ENCODE measurements around the gene ST3GAL3. TPM values are rescaled to one million over a fixed set of nuclear protein-coding genes. Genes with fewer than 3 reads are reported as not detected.

The ST3GAL3 gene
- total RNA-seq, 4 donors from 2014 or later: 30.2 to 41.4 (median 33.2) TPM

DNA sequence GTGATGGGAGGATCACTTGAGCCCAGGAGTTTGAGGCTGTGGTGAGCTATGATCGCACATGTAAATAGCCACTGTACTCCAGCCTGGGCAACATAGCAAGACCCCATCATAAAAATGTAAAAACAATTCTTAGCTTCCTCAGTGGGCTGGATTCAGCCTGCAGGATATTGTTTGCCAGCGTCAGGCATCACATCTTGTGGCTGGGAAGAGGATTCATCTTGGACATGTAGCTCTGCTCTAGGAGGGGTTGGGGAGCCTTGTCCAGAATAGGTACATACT is 19.3 kb upstream of the ST3GAL3 start:
- H3K4me1 ChIP-seq: peaks cover 0 to 41% (median 0%) of the 10 kb centered on the region in 3 donors
- no peak overlapping the region for H3K4me3 ChIP-seq
- TF ChIP-seq POLR2A (IDR thresholded peaks at IDR 0.05): no peak
- TF ChIP-seq, protein P1, sequence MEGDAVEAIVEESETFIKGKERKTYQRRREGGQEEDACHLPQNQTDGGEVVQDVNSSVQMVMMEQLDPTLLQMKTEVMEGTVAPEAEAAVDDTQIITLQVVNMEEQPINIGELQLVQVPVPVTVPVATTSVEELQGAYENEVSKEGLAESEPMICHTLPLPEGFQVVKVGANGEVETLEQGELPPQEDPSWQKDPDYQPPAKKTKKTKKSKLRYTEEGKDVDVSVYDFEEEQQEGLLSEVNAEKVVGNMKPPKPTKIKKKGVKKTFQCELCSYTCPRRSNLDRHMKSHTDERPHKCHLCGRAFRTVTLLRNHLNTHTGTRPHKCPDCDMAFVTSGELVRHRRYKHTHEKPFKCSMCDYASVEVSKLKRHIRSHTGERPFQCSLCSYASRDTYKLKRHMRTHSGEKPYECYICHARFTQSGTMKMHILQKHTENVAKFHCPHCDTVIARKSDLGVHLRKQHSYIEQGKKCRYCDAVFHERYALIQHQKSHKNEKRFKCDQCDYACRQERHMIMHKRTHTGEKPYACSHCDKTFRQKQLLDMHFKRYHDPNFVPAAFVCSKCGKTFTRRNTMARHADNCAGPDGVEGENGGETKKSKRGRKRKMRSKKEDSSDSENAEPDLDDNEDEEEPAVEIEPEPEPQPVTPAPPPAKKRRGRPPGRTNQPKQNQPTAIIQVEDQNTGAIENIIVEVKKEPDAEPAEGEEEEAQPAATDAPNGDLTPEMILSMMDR (IDR thresholded peaks at IDR 0.05): no peak
- TF ChIP-seq POLR2AphosphoS5 (IDR thresholded peaks at IDR 0.05): no peak
- no peak for TF ChIP-seq EP300 (IDR thresholded peaks at IDR 0.05)
- no peaks in the 10 kb centered on the region for H3K27me3 ChIP-seq
- H3K27ac ChIP-seq: peak overlapping the region in 2 of 4 donors; percentile 35 to 44
- H3K36me3 ChIP-seq: peaks cover 0 to 100% of the 10 kb centered on the region in 2 donors
- 93 to 100% methylated on average over 1 to 2 of the region's 2 CpGs for WGBS, 2 donors (ENCODE audit: low coverage in 1 of 2)
- no peaks in the 10 kb centered on the region for H3K9me3 ChIP-seq
- ATAC-seq: no peak

DNA sequence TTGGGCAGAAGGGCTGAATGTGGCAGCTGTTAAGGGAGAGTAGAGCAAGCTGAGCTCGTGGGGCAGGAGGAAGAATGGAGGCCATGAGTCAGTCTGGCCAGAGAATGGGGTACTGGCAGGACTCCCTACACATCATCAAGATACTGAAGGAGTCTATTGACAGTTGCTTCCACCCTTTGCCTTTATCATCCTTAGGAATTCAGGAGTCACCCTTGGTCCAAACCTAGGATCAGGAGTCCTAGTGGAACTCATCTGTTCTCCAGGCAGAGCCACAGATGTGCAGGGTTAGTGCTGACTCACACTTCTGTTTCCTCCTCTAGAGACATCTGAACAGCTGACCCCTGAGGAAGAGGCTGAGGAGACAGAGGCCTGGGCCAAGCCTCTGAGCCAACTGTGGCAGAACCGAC is 18.7 kb upstream of the ST3GAL3 start:
- Histone ChIP-seq H3K9me3 (no peaks in the 10 kb centered on the region), H3K27me3 (no peaks in the 10 kb centered on the region), H3K27ac (peak overlapping the region in 2 of 4 donors; percentile 35 to 44), H3K36me3 (peaks cover 0 to 100% of the 10 kb centered on the region in 2 donors), H3K4me3 (no peak overlapping the region), H3K4me1 (peaks cover 0 to 41% (median 0%) of the 10 kb centered on the region in 3 donors)
- 20% methylated on average over 1 of the region's 2 CpGs; no CpG with 5 or more reads in 1 of the 2 donors for WGBS, 2 donors (ENCODE audit: low coverage in 1 of 2)
- no peak for TF ChIP-seq POLR2A (IDR thresholded peaks at IDR 0.05)
- TF ChIP-seq, protein P1 (IDR thresholded peaks at IDR 0.05): no peak
- no peak for TF ChIP-seq EP300 (IDR thresholded peaks at IDR 0.05)
- no peak for TF ChIP-seq POLR2AphosphoS5 (IDR thresholded peaks at IDR 0.05)
- no peak for ATAC-seq

DNA sequence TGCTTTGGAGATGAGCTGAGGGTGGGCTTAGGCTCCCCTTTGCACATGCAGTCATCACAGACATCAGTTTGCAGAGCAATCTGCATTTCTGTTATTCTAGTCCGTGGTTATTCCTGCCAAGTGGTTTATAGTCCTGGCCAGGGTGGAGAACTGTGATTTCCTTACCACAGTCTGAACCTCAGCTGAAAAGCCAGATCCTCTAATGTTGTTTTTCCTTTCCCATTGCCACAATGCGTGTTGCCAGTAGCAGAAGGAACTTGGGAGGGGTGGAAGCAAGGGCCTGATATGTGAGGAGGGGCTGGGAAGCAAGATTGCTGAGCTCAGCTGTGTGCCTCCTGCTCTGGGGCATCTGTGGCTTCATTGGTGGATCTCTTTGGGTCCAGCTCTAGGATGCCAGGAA is 18.0 kb upstream of the ST3GAL3 start:
- no peak for ATAC-seq
- TF ChIP-seq EP300 (IDR thresholded peaks at IDR 0.05): no peak
- no peak for TF ChIP-seq POLR2AphosphoS5 (IDR thresholded peaks at IDR 0.05)
- TF ChIP-seq POLR2A (IDR thresholded peaks at IDR 0.05): no peak
- TF ChIP-seq, protein P1 (IDR thresholded peaks at IDR 0.05): no peak
- peaks cover 0 to 41% (median 0%) of the 10 kb centered on the region in 3 donors for H3K4me1 ChIP-seq
- H3K27ac ChIP-seq: peak overlapping the region in 1 of 4 donors; percentile 44
- 60 to 82% methylated on average over 1 to 2 of the region's 2 CpGs for WGBS, 2 donors (ENCODE audit: low coverage in 1 of 2)
- no peak overlapping the region for H3K4me3 ChIP-seq
- no peaks in the 10 kb centered on the region for H3K9me3 ChIP-seq
- peaks cover 0 to 100% of the 10 kb centered on the region in 2 donors for H3K36me3 ChIP-seq
- no peaks in the 10 kb centered on the region for H3K27me3 ChIP-seq

DNA sequence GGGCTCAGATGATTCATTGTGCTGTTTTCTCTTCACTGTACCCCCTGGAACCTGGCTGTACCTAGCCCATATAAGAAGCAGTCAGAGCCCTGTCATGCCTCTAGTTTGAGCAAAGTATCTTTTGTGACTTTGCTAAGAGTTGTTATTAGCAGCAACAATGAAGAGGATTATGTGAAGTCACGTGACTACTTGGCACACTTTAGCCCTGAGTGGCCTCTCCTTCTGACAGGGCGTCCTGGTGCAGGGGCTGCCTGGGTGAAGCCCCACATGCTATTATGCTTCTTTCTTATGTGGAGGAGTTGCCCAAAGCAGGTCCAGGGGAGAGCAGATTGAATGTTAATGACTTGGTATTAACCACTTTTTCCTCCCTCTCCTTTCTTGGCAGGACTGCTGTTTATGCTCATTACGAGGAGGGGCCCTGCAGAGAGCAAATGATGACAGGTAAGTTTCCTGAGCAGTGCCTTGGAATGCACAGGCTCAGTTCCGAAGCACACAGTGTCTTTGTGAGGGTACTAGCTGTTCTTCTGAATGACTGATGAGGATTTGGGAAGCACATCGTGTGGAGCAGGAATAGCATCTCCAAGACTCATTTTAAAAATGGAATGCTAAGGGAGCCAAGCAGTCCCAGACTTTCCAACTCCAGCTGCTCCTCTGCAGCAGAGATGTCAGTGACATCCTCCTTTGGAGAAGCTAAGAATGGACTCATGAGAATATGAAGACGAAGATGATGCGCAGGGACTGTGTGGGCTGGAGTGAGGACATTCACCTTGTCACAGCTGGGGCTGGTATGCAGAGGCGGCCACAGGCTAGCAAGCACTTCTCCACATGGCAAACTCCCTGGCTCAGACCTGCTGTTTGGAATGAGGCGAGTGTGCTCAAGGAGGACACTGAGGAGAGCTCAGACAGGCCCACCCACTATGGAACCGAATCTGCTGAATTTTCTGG is 15.2 kb upstream of the ST3GAL3 start:
- no peak for TF ChIP-seq POLR2A (IDR thresholded peaks at IDR 0.05)
- Histone ChIP-seq H3K4me3 (no peak overlapping the region), H3K9me3 (no peaks in the 10 kb centered on the region), H3K4me1 (peaks cover 0 to 38% (median 0%) of the 10 kb centered on the region in 3 donors), H3K27me3 (no peaks in the 10 kb centered on the region), H3K36me3 (peaks cover 0 to 100% of the 10 kb centered on the region in 2 donors), H3K27ac (peak overlapping the region in 3 of 4 donors; percentile 20 to 66 (median 50))
- WGBS, 2 donors (ENCODE audit: low coverage in 1 of 2): 65 to 87% methylated on average over 3 to 7 of the region's 10 CpGs
- ATAC-seq: peak; percentile 50

DNA sequence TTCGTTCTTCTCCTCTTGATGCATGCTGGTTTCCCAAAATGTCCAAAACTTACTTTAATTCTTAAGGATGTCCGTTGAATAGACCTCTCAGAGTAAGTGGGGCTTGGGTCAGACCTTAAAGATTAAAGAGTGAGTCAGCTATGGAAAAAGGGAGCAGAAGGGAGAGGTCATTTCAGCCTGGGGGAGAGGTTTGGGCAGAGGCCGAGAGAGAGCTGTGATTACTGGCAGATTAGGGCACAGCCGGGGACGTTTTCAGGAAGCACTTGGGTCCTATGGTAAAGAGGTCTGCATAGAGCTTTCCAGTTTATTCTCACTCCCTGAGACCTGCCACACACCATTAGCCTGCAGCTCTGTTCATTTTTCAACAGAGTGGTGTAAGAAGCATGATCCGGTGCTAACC is 14.0 kb upstream of the ST3GAL3 start:
- H3K27me3 ChIP-seq: no peaks in the 10 kb centered on the region
- ATAC-seq: no peak
- H3K27ac ChIP-seq: peak overlapping the region in 3 of 4 donors; percentile 1 to 66 (median 40)
- peaks cover 0 to 26% (median 0%) of the 10 kb centered on the region in 3 donors for H3K4me1 ChIP-seq
- H3K4me3 ChIP-seq: no peak overlapping the region
- no peak for TF ChIP-seq EP300 (IDR thresholded peaks at IDR 0.05)
- TF ChIP-seq, protein P1 (IDR thresholded peaks at IDR 0.05): no peak
- TF ChIP-seq POLR2A (IDR thresholded peaks at IDR 0.05): no peak
- TF ChIP-seq POLR2AphosphoS5 (IDR thresholded peaks at IDR 0.05): no peak
- 84 to 93% methylated on average over 3 to 5 of the region's 6 CpGs for WGBS, 2 donors (ENCODE audit: low coverage in 1 of 2)
- no peaks in the 10 kb centered on the region for H3K9me3 ChIP-seq
- peaks cover 0 to 100% of the 10 kb centered on the region in 2 donors for H3K36me3 ChIP-seq
